GM12875 (cell line): ENCODE measurements around the gene PLEK.
"Not testable (repeated sequence)": the region's sequence is repeated elsewhere in the genome, so short reads cannot be mapped to it uniquely, and the experiment has no call there.

Experiments
- H3K4me3 ChIP-seq: one replicate; pipeline ENCODE4 v1.5.1; 2011; ENCODE audit warnings: low read depth, low read length, control low read depth
- TF ChIP-seq, protein P1 (sequence below): IDR thresholded peaks from 2 replicates; pipeline ENCODE4 v1.5.1; 2011; ENCODE audit warnings: low read depth, mild to moderate bottlenecking, control low read depth, inconsistent platforms, low read length, moderate library complexity, borderline replicate concordance; ENCODE audit not compliant: insufficient read depth

The PLEK gene

DNA sequence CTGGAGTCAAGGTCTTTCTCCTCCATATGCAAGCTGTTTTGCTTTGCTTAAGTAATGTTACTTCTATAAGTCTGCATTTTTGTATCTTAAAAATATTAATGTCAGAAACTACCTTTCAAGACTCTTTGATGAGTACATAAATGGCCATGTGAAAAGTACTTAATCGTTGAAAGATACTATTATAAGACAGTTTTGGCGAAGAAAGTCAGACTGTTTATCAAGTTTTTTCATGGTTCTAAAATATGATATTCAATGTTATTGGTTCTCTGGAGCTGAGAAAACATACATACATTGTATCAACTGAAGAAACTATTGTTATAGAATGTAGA, 76.9 kb downstream of the PLEK start:
- H3K4me3 ChIP-seq = no peak overlapping the region
- TF ChIP-seq, protein P1, sequence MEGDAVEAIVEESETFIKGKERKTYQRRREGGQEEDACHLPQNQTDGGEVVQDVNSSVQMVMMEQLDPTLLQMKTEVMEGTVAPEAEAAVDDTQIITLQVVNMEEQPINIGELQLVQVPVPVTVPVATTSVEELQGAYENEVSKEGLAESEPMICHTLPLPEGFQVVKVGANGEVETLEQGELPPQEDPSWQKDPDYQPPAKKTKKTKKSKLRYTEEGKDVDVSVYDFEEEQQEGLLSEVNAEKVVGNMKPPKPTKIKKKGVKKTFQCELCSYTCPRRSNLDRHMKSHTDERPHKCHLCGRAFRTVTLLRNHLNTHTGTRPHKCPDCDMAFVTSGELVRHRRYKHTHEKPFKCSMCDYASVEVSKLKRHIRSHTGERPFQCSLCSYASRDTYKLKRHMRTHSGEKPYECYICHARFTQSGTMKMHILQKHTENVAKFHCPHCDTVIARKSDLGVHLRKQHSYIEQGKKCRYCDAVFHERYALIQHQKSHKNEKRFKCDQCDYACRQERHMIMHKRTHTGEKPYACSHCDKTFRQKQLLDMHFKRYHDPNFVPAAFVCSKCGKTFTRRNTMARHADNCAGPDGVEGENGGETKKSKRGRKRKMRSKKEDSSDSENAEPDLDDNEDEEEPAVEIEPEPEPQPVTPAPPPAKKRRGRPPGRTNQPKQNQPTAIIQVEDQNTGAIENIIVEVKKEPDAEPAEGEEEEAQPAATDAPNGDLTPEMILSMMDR = no peak

DNA sequence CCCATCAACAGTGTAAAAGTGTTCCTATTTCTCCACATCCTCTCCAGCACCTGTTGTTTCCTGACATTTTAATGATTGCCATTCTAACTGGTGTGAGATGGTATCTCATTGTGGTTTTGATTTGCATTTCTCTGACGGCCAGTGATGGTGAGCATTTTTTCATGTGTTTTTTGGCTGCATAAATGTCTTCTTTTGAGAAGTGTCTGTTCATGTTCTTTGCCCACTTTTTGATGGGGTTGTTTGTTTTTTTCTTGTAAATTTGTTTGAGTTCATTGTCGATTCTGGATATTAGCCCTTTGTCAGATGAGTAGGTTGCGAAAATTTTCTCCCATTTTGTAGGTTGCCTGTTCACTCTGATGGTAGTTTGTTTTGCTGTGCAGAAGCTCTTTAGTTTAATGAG, 81.3 kb downstream of the PLEK start:
- not testable (repeated sequence) for H3K4me3 ChIP-seq
